Measurements from ENCODE around the gene NEDD4L. TPM values are rescaled to one million over a fixed set of nuclear protein-coding genes. Genes with fewer than 3 reads are reported as not detected.

Gene NEDD4L
- total RNA-seq, 1 donor from 2014 or later: 93.9 TPM

DNA sequence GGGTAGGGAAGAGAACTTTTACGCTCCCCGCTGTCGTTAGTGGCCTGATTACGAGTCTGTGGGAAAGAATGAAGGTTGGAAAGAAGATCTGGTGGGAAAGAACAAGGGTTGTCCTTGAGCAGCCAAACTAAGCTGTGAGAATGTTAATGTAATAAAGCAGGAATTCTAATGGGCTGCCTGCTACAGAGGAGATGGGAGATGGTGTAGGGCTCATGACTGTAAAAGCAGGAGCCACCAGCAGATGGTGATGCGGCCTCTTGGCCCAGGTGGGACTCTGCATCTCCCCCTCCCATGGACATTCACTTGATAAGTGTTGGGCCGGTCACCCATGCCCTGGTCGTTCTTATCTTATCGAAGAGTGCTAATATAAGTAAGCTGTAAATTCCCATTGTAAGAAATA is 150.0 kb downstream of the NEDD4L start:
- Histone ChIP-seq H3K4me1 (ENCODE audit: insufficient read depth, low read length) (peaks cover 25% of the 10 kb centered on the region), H3K9me3 (ENCODE audit: insufficient read depth, low read depth, low read length) (no peaks in the 10 kb centered on the region), H3K79me2 (ENCODE audit: insufficient read depth, low read length) (no peaks in the 10 kb centered on the region), H3K36me3 (ENCODE audit: insufficient read depth, low read length) (no peaks in the 10 kb centered on the region), H3K4me3 (ENCODE audit: insufficient read depth, low read depth, low read length) (no peak overlapping the region), H3K4me2 (ENCODE audit: low read length) (no peak overlapping the region), H3K9ac (ENCODE audit: low read length) (no peak overlapping the region), H4K20me1 (ENCODE audit: insufficient read depth, low read length) (no peaks in the 10 kb centered on the region), H3K27me3 (ENCODE audit: insufficient read depth, low read length) (no peaks in the 10 kb centered on the region), H3K27ac (ENCODE audit: low read depth, low read length) (no peak overlapping the region), H2AFZ (ENCODE audit: low read depth, low read length) (no peak overlapping the region)
- Mint-ChIP-seq H3K4me1 (ENCODE audit: low read depth, unreplicated experiment) (peaks cover 30% of the 10 kb centered on the region), H3K27me3 (ENCODE audit: low read depth, unreplicated experiment) (no peaks in the 10 kb centered on the region), H3K4me3 (ENCODE audit: unreplicated experiment) (no peak overlapping the region), H3K27ac (ENCODE audit: unreplicated experiment) (no peak overlapping the region), H3K36me3 (ENCODE audit: low read depth, unreplicated experiment) (no peaks in the 10 kb centered on the region), H3K9me3 (ENCODE audit: unreplicated experiment) (no peaks in the 10 kb centered on the region)
- no peak for TF ChIP-seq CTCF (IDR thresholded peaks at IDR 0.05; ENCODE audit: insufficient read depth, low read depth, low read length)
- TF ChIP-seq EZH2 (IDR thresholded peaks at IDR 0.05; ENCODE audit: insufficient read depth, low read length): no peak
- no peak for FAIRE-seq
- no peak for DNase-seq (ENCODE audit: low read depth)

- peak overlapping the region; percentile 84 for H3K4me2 ChIP-seq (ENCODE audit: low read length)
- no peaks in the 10 kb centered on the region for H3K79me2 ChIP-seq (ENCODE audit: insufficient read depth, low read length)
- H3K27me3 ChIP-seq (ENCODE audit: insufficient read depth, low read length): no peaks in the 10 kb centered on the region
- no peaks in the 10 kb centered on the region for H3K36me3 ChIP-seq (ENCODE audit: insufficient read depth, low read length)
- FAIRE-seq (no peak), DNase-seq (ENCODE audit: low read depth) (no peak)
- no peaks in the 10 kb centered on the region for H4K20me1 ChIP-seq (ENCODE audit: insufficient read depth, low read length)
- Mint-ChIP-seq H3K9me3 (ENCODE audit: unreplicated experiment) (no peaks in the 10 kb centered on the region), H3K4me3 (ENCODE audit: unreplicated experiment) (peak overlapping the region; percentile 89), H3K36me3 (ENCODE audit: low read depth, unreplicated experiment) (no peaks in the 10 kb centered on the region), H3K27me3 (ENCODE audit: low read depth, unreplicated experiment) (no peaks in the 10 kb centered on the region), H3K27ac (ENCODE audit: unreplicated experiment) (peak overlapping the region; percentile 54), H3K4me1 (ENCODE audit: low read depth, unreplicated experiment) (peaks cover 21% of the 10 kb centered on the region)
- H3K4me1 ChIP-seq (ENCODE audit: insufficient read depth, low read length): peaks cover 25% of the 10 kb centered on the region
- peak overlapping the region; percentile 63 for H3K9ac ChIP-seq (ENCODE audit: low read length)
- H2AFZ ChIP-seq (ENCODE audit: low read depth, low read length): peak overlapping the region; percentile 70
- no peaks in the 10 kb centered on the region for H3K9me3 ChIP-seq (ENCODE audit: insufficient read depth, low read depth, low read length)
- TF ChIP-seq CTCF (IDR thresholded peaks at IDR 0.05; ENCODE audit: insufficient read depth, low read depth, low read length) (no peak), EZH2 (IDR thresholded peaks at IDR 0.05; ENCODE audit: insufficient read depth, low read length) (no peak)
- no peak overlapping the region for H3K27ac ChIP-seq (ENCODE audit: low read depth, low read length)
- peak overlapping the region; percentile 58 for H3K4me3 ChIP-seq (ENCODE audit: insufficient read depth, low read depth, low read length)
These were observed 151.3 kb downstream of the NEDD4L start for GRCh38 chr18:58195278-58195765.

GRCh38 chr18:58196164-58196563 is 152.1 kb downstream of the NEDD4L start:
- Mint-ChIP-seq H3K36me3 (ENCODE audit: low read depth, unreplicated experiment) (no peaks in the 10 kb centered on the region), H3K9me3 (ENCODE audit: unreplicated experiment) (no peaks in the 10 kb centered on the region), H3K4me3 (ENCODE audit: unreplicated experiment) (peak overlapping the region; percentile 89), H3K4me1 (ENCODE audit: low read depth, unreplicated experiment) (peaks cover 16% of the 10 kb centered on the region), H3K27ac (ENCODE audit: unreplicated experiment) (no peak overlapping the region), H3K27me3 (ENCODE audit: low read depth, unreplicated experiment) (no peaks in the 10 kb centered on the region)
- no peak for TF ChIP-seq EZH2 (IDR thresholded peaks at IDR 0.05; ENCODE audit: insufficient read depth, low read length)
- TF ChIP-seq CTCF (IDR thresholded peaks at IDR 0.05; ENCODE audit: insufficient read depth, low read depth, low read length): no peak
- DNase-seq (ENCODE audit: low read depth) (peak; percentile 41), FAIRE-seq (no peak)
- Histone ChIP-seq H3K4me1 (ENCODE audit: insufficient read depth, low read length) (peaks cover 22% of the 10 kb centered on the region), H3K79me2 (ENCODE audit: insufficient read depth, low read length) (no peaks in the 10 kb centered on the region), H3K4me3 (ENCODE audit: insufficient read depth, low read depth, low read length) (peak overlapping the region; percentile 58), H3K9ac (ENCODE audit: low read length) (peak overlapping the region; percentile 63), H3K36me3 (ENCODE audit: insufficient read depth, low read length) (no peaks in the 10 kb centered on the region), H3K9me3 (ENCODE audit: insufficient read depth, low read depth, low read length) (no peaks in the 10 kb centered on the region), H3K4me2 (ENCODE audit: low read length) (peak overlapping the region; percentile 84), H3K27ac (ENCODE audit: low read depth, low read length) (no peak overlapping the region), H2AFZ (ENCODE audit: low read depth, low read length) (no peak overlapping the region), H4K20me1 (ENCODE audit: insufficient read depth, low read length) (no peaks in the 10 kb centered on the region), H3K27me3 (ENCODE audit: insufficient read depth, low read length) (no peaks in the 10 kb centered on the region)
